ENCODE data around the gene GET4. TPM values are rescaled to one million over a fixed set of nuclear protein-coding genes. Genes with fewer than 3 reads are reported as not detected.

Gene GET4
- total RNA-seq, 1 experiment from 2014 or later: 96.7 TPM

DNA sequence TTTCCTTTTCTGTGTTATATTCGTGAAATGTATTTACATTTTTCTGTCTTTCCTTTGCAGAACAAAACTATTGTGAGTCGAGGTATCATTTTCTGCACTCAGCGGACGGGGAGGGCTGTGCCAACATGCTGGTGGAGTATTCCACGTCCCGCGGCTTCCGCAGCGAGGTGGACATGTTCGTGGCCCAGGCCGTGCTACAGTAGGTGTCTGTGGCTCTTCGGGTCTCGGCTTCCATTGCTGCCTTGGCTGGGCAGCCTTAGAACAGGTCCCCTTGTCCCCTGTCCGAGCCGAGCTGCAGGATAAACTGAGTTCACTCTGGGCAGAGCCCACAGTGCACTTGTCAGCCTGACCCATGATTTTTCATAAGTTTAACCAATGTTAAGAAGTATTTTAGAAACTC, 14.5 kb downstream of the GET4 start:
- ChIA-PET POLR2A (ENCODE audit: unreplicated experiment) (interaction anchor here (0.6 kb wide), 1 partner anchor 83 kb away, joined by 4 read pairs; no protein-coding TSS in a partner anchor), CTCF (no interaction called here)

GRCh38 chr7:891291-891690, 14.9 kb downstream of the GET4 start:
- DNase-seq: no peak
- H3K4me1 ChIP-seq (ENCODE audit: insufficient read depth, low read length): no peaks in the 10 kb centered on the region
- H3K27me3 ChIP-seq (ENCODE audit: low read length): no peaks in the 10 kb centered on the region
- ChIA-PET CTCF (no interaction called here), POLR2A (ENCODE audit: unreplicated experiment) (no interaction called here)
- no peak overlapping the region for H3K4me2 ChIP-seq (ENCODE audit: low read length)
- no peaks in the 10 kb centered on the region for H4K20me1 ChIP-seq (ENCODE audit: low read length)
- H2AFZ ChIP-seq (ENCODE audit: low read length): no peak overlapping the region
- no peak overlapping the region for H3K9ac ChIP-seq (ENCODE audit: low read length)
- BruUV-seq (replicated peaks): no TSS peak
- no peak for TF ChIP-seq EZH2phosphoT487 (IDR thresholded peaks at IDR 0.05; ENCODE audit: borderline replicate concordance, low read length)
- TF ChIP-seq, protein P1, sequence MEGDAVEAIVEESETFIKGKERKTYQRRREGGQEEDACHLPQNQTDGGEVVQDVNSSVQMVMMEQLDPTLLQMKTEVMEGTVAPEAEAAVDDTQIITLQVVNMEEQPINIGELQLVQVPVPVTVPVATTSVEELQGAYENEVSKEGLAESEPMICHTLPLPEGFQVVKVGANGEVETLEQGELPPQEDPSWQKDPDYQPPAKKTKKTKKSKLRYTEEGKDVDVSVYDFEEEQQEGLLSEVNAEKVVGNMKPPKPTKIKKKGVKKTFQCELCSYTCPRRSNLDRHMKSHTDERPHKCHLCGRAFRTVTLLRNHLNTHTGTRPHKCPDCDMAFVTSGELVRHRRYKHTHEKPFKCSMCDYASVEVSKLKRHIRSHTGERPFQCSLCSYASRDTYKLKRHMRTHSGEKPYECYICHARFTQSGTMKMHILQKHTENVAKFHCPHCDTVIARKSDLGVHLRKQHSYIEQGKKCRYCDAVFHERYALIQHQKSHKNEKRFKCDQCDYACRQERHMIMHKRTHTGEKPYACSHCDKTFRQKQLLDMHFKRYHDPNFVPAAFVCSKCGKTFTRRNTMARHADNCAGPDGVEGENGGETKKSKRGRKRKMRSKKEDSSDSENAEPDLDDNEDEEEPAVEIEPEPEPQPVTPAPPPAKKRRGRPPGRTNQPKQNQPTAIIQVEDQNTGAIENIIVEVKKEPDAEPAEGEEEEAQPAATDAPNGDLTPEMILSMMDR (conservative IDR thresholded peaks at IDR 0.05; ENCODE audit: low read depth, low read length): no peak
- TF ChIP-seq EZH2 (IDR thresholded peaks at IDR 0.05; ENCODE audit: low read length, unreplicated experiment): no peak
- no peaks in the 10 kb centered on the region for H3K9me2 ChIP-seq (replicated peaks; ENCODE audit: low read length)
- no peak overlapping the region for H3K27ac ChIP-seq (ENCODE audit: low read length)
- intact Hi-C loops (cut with micrococcal nuclease): no loop called here
- H3F3A ChIP-seq (ENCODE audit: low read length, unreplicated experiment): no peaks in the 10 kb centered on the region
- ATAC-seq: no peak
- H3K4me3 ChIP-seq (ENCODE audit: low read length): no peak overlapping the region
- peaks cover 8% of the 10 kb centered on the region; the same call in 1 of the 2 replicates for H3K36me3 ChIP-seq (ENCODE audit: low read depth, low read length)
- H3K79me2 ChIP-seq (ENCODE audit: low read length): peaks cover 20% of the 10 kb centered on the region
- no peaks in the 10 kb centered on the region for H3K9me3 ChIP-seq (ENCODE audit: low read length)

More for the DNA sequence above, 14.5 kb downstream of the GET4 start:
- H3K9ac ChIP-seq (ENCODE audit: low read length): no peak overlapping the region
- peaks cover 25% of the 10 kb centered on the region for H3K79me2 ChIP-seq (ENCODE audit: low read length)
- H3K9me3 ChIP-seq (ENCODE audit: low read length): no peaks in the 10 kb centered on the region
- H3K4me2 ChIP-seq (ENCODE audit: low read length): no peak overlapping the region
- H3K9me2 ChIP-seq (replicated peaks; ENCODE audit: low read length): no peaks in the 10 kb centered on the region
- no peak for DNase-seq
- H3K4me1 ChIP-seq (ENCODE audit: insufficient read depth, low read length): no peaks in the 10 kb centered on the region
- H3K36me3 ChIP-seq (ENCODE audit: low read depth, low read length): peaks cover 8% of the 10 kb centered on the region; the same call in 1 of the 2 replicates
- H4K20me1 ChIP-seq (ENCODE audit: low read length): no peaks in the 10 kb centered on the region
- no TSS peak for BruUV-seq (replicated peaks)
- no peaks in the 10 kb centered on the region for H3K27me3 ChIP-seq (ENCODE audit: low read length)
- TF ChIP-seq, protein P1 (conservative IDR thresholded peaks at IDR 0.05; ENCODE audit: low read depth, low read length): no peak
- TF ChIP-seq EZH2phosphoT487 (IDR thresholded peaks at IDR 0.05; ENCODE audit: borderline replicate concordance, low read length) (no peak), EZH2 (IDR thresholded peaks at IDR 0.05; ENCODE audit: low read length, unreplicated experiment) (no peak)
- H2AFZ ChIP-seq (ENCODE audit: low read length): no peak overlapping the region
- intact Hi-C loops (cut with micrococcal nuclease): no loop called here
- H3K27ac ChIP-seq (ENCODE audit: low read length): no peak overlapping the region
- no peaks in the 10 kb centered on the region for H3F3A ChIP-seq (ENCODE audit: low read length, unreplicated experiment)
- no peak for ATAC-seq
- no peak overlapping the region for H3K4me3 ChIP-seq (ENCODE audit: low read length)

DNA sequence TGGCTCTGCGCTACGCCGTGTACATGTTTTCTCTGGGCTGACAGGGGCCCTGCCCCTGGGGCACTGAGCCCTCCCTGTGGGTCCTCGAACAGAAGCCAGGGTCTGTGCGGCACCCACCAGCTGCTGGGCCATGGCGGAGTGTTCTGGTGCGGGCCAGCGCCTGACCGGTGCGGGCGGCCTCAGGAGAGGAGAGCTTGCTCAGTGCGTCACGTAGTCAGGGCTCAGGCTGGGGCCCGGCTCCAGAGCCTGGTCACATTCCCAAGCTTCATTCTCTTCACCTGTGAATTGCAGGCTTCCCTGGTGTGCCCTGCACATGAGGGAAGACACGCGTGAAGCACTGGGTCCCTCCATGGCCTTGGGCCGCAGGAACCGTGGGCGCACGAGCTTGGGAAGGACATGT, 15.5 kb downstream of the GET4 start:
- no peak for DNase-seq
- peaks cover 8% of the 10 kb centered on the region; the same call in 1 of the 2 replicates for H3K36me3 ChIP-seq (ENCODE audit: low read depth, low read length)
- intact Hi-C loops (cut with micrococcal nuclease): no loop called here
- H2AFZ ChIP-seq (ENCODE audit: low read length): no peak overlapping the region
- no peaks in the 10 kb centered on the region for H3K9me3 ChIP-seq (ENCODE audit: low read length)
- H3K4me3 ChIP-seq (ENCODE audit: low read length): no peak overlapping the region
- TF ChIP-seq, protein P1 (conservative IDR thresholded peaks at IDR 0.05; ENCODE audit: low read depth, low read length): no peak
- TF ChIP-seq EZH2 (IDR thresholded peaks at IDR 0.05; ENCODE audit: low read length, unreplicated experiment) (no peak), EZH2phosphoT487 (IDR thresholded peaks at IDR 0.05; ENCODE audit: borderline replicate concordance, low read length) (no peak)
- no peaks in the 10 kb centered on the region for H3K9me2 ChIP-seq (replicated peaks; ENCODE audit: low read length)
- no peaks in the 10 kb centered on the region for H3F3A ChIP-seq (ENCODE audit: low read length, unreplicated experiment)
- no peak overlapping the region for H3K4me2 ChIP-seq (ENCODE audit: low read length)
- no peak overlapping the region for H3K27ac ChIP-seq (ENCODE audit: low read length)
- ChIA-PET POLR2A (ENCODE audit: unreplicated experiment) (no interaction called here), CTCF (no interaction called here)
- no peak overlapping the region for H3K9ac ChIP-seq (ENCODE audit: low read length)
- BruUV-seq (replicated peaks): no TSS peak
- H3K4me1 ChIP-seq (ENCODE audit: insufficient read depth, low read length): no peaks in the 10 kb centered on the region
- no peaks in the 10 kb centered on the region for H4K20me1 ChIP-seq (ENCODE audit: low read length)
- ATAC-seq: no peak
- H3K79me2 ChIP-seq (ENCODE audit: low read length): peaks cover 15% of the 10 kb centered on the region
- H3K27me3 ChIP-seq (ENCODE audit: low read length): no peaks in the 10 kb centered on the region
